HG03432 (cell line): ENCODE results near the gene THAP7.
"Not testable (repeated sequence)": the region's sequence is repeated elsewhere in the genome, so short reads cannot be mapped to it uniquely, and the experiment has no call there.

Experiments
- ATAC-seq: cut with Tn5 transposase; IDR thresholded peaks from one replicate; pipeline ENCODE4 v1.9.1; 2021; ENCODE audit warnings: mild to moderate bottlenecking, moderate library complexity; ENCODE audit not compliant: unreplicated experiment

The THAP7 gene

GRCh38 chr22:21013657-21014201 lies 11.8 kb upstream of the THAP7 start:
- ATAC-seq: no peak

GRCh38 chr22:21012446-21013407 lies 10.8 kb upstream of the THAP7 start:
- no peak for ATAC-seq

GRCh38 chr22:21010426-21011113 lies 8.7 kb upstream of the THAP7 start:
- no peak for ATAC-seq

GRCh38 chr22:21009638-21010425 lies 7.9 kb upstream of the THAP7 start:
- no peak for ATAC-seq

- not testable (repeated sequence) for ATAC-seq
Observed at GRCh38 chr22:21009208-21009607, 7.3 kb upstream of the THAP7 start.

GRCh38 chr22:21003782-21004181 lies 1.9 kb upstream of the THAP7 start:
- no peak for ATAC-seq

GRCh38 chr22:21000987-21001600 lies 824 bp downstream of the THAP7 start:
- peak; percentile 8 for ATAC-seq

GRCh38 chr22:21000207-21000986 lies 1.5 kb downstream of the THAP7 start:
- ATAC-seq: no peak

GRCh38 chr22:20999350-21000206 lies 2.3 kb downstream of the THAP7 start:
- no peak for ATAC-seq

GRCh38 chr22:20998411-20999336 lies 3.2 kb downstream of the THAP7 start:
- no peak for ATAC-seq

GRCh38 chr22:20997536-20998257 lies 4.2 kb downstream of the THAP7 start:
- ATAC-seq: no peak

GRCh38 chr22:20996598-20997535 lies 5.1 kb downstream of the THAP7 start:
- no peak for ATAC-seq

GRCh38 chr22:20996031-20996410 lies 5.9 kb downstream of the THAP7 start:
- ATAC-seq: no peak

GRCh38 chr22:20995329-20996030 lies 6.4 kb downstream of the THAP7 start:
- no peak for ATAC-seq

- ATAC-seq: no peak
Observed at GRCh38 chr22:20994902-20995241, 7.0 kb downstream of the THAP7 start.
